Ishikawa (cell line): Measurements from ENCODE around the gene DISP3.

Experiments
- CREB1 ChIP-seq: IDR thresholded peaks from 2 replicates; pipeline ENCODE4 v1.6.1; 2012; ENCODE audit warnings: low read depth
- RAD21 ChIP-seq: IDR thresholded peaks from 2 replicates; pipeline ENCODE4 v1.6.1; 2012; ENCODE audit warnings: low read depth
- REST ChIP-seq: IDR thresholded peaks from 2 replicates; pipeline ENCODE4 v1.6.1; 2012; ENCODE audit warnings: low read depth, mild to moderate bottlenecking

GRCh38 chr1:11513681-11514080, 34.7 kb downstream of the DISP3 start:
- TF ChIP-seq REST, result no peak
- no peak for TF ChIP-seq CREB1
- TF ChIP-seq RAD21, result no peak
